ENCODE results near the gene ADAMTS8. TPM values are rescaled to one million over a fixed set of nuclear protein-coding genes. Genes with fewer than 3 reads are reported as not detected.

ADAMTS8 gene
- total and polyA plus RNA-seq, 2 donors (not counting 1 experiment from before 2014, with no cell fraction given): 15.0 to 18.8 TPM

DNA sequence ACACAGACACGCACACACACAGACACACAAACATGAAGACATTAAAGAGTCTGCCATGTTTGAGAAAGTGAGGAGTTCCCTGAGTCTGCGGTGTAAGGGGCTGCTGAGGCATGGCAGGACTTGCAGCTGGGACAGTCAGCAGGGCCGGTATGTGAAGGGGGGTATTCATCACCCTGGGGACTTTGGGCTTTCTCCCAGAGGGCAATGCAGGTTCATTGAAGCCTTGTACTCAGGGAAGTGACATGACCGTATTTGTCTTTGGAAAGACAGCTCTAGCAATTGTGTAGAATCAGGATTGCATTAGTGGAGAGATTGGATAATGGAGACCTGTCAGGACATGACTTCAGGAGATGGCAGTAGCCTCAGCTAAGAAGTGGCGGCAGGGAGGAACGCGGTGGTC lies 9.4 kb upstream of the ADAMTS8 start:
- Histone ChIP-seq H4K20me1 (ENCODE audit: control insufficient read depth, extremely low read depth, insufficient read depth, low read length) (no peaks in the 10 kb centered on the region), H3K79me2 (ENCODE audit: control insufficient read depth, insufficient read depth, low read length) (no peaks in the 10 kb centered on the region), H3K27me3 (ENCODE audit: control insufficient read depth, insufficient read depth, low read length) (no peaks in the 10 kb centered on the region), H3K36me3 (ENCODE audit: control insufficient read depth, insufficient read depth, low read length) (no peaks in the 10 kb centered on the region), H3K4me3 (replicated peaks in 1 of 4; ENCODE audit: control extremely low read depth in 1 of 4, insufficient read depth in 1 of 4, low read depth in 3 of 4, low read length in 4 of 4) (no peak overlapping the region), H3K4me2 (ENCODE audit: extremely low read depth, insufficient read depth, low read length) (no peak overlapping the region), H2AFZ (ENCODE audit: low read length) (no peak overlapping the region), H3K9me3 (ENCODE audit: control insufficient read depth, insufficient read depth, low read depth, low read length) (no peaks in the 10 kb centered on the region), H3K4me1 (ENCODE audit: control insufficient read depth, extremely low read depth, insufficient read depth, low read length) (peaks cover 11% of the 10 kb centered on the region), H3K9ac (ENCODE audit: insufficient read depth, low read length) (no peak overlapping the region), H3K27ac (ENCODE audit: insufficient read depth, low read length) (no peak overlapping the region)
- no peak for TF ChIP-seq EZH2 (IDR thresholded peaks at IDR 0.05; ENCODE audit: low read length, missing control alignments)
- TF ChIP-seq, protein P1, sequence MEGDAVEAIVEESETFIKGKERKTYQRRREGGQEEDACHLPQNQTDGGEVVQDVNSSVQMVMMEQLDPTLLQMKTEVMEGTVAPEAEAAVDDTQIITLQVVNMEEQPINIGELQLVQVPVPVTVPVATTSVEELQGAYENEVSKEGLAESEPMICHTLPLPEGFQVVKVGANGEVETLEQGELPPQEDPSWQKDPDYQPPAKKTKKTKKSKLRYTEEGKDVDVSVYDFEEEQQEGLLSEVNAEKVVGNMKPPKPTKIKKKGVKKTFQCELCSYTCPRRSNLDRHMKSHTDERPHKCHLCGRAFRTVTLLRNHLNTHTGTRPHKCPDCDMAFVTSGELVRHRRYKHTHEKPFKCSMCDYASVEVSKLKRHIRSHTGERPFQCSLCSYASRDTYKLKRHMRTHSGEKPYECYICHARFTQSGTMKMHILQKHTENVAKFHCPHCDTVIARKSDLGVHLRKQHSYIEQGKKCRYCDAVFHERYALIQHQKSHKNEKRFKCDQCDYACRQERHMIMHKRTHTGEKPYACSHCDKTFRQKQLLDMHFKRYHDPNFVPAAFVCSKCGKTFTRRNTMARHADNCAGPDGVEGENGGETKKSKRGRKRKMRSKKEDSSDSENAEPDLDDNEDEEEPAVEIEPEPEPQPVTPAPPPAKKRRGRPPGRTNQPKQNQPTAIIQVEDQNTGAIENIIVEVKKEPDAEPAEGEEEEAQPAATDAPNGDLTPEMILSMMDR (conservative IDR thresholded peaks at IDR 0.05 in 1 of 2, IDR thresholded peaks at IDR 0.05 in 1 of 2; ENCODE audit: low read depth in 1 of 2, low read length in 2 of 2): no peak
- no peak for DNase-seq (ENCODE audit: low read depth in 2 of 2)

DNA sequence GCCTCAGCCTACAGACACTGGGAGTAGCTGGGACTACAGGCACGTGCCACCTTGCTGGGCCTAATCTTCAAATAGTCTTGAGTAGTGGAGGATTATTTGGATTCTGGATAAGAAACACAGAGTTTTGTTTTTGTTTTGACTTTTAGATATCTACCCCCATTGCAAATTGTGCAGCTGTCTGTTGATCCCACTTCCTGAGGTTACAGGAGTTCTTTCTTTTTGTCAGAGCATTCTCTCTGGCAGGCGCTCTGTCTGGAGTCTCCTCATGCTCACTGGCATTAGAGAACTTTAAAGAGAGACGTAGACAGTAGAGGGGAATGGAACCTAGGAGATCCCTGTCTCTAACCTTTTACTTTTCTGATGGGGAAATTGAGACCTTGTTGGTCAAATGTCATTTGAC lies 7.8 kb upstream of the ADAMTS8 start:
- Histone ChIP-seq H4K20me1 (ENCODE audit: control insufficient read depth, extremely low read depth, insufficient read depth, low read length) (no peaks in the 10 kb centered on the region), H3K27me3 (ENCODE audit: control insufficient read depth, insufficient read depth, low read length) (no peaks in the 10 kb centered on the region), H3K79me2 (ENCODE audit: control insufficient read depth, insufficient read depth, low read length) (no peaks in the 10 kb centered on the region), H3K9ac (ENCODE audit: insufficient read depth, low read length) (no peak overlapping the region), H3K9me3 (ENCODE audit: control insufficient read depth, insufficient read depth, low read depth, low read length) (no peaks in the 10 kb centered on the region), H3K27ac (ENCODE audit: insufficient read depth, low read length) (no peak overlapping the region), H2AFZ (ENCODE audit: low read length) (no peak overlapping the region), H3K4me2 (ENCODE audit: extremely low read depth, insufficient read depth, low read length) (no peak overlapping the region), H3K4me3 (replicated peaks in 1 of 4; ENCODE audit: control extremely low read depth in 1 of 4, insufficient read depth in 1 of 4, low read depth in 3 of 4, low read length in 4 of 4) (no peak overlapping the region), H3K4me1 (ENCODE audit: control insufficient read depth, extremely low read depth, insufficient read depth, low read length) (peaks cover 17% of the 10 kb centered on the region), H3K36me3 (ENCODE audit: control insufficient read depth, insufficient read depth, low read length) (no peaks in the 10 kb centered on the region)
- TF ChIP-seq, protein P1 (conservative IDR thresholded peaks at IDR 0.05 in 1 of 2, IDR thresholded peaks at IDR 0.05 in 1 of 2; ENCODE audit: low read depth in 1 of 2, low read length in 2 of 2): no peak
- no peak for TF ChIP-seq EZH2 (IDR thresholded peaks at IDR 0.05; ENCODE audit: low read length, missing control alignments)
- no peak for DNase-seq (ENCODE audit: low read depth in 2 of 2)

DNA sequence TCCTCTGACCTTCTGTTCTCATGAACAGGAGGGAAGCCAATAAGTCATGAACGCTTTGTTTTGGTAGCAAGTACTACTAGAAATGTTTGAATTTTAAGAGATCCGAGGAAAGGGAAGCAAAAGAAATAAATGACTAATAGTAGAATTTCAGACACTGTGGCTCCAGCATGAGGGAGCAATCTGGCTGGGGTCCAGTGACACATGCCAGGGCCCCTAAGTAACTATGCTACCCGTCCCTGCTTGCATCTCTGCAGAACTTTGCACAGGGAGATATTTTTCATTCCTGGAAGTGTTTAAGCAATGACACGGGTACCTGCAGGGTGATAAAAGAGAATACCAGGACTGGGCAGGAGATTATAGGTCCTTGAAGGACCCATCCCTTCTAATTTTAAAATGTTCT lies 7.3 kb upstream of the ADAMTS8 start:
- H3K9ac ChIP-seq (ENCODE audit: insufficient read depth, low read length): no peak overlapping the region
- H3K36me3 ChIP-seq (ENCODE audit: control insufficient read depth, insufficient read depth, low read length): no peaks in the 10 kb centered on the region
- no peak overlapping the region for H2AFZ ChIP-seq (ENCODE audit: low read length)
- peaks cover 17% of the 10 kb centered on the region for H3K4me1 ChIP-seq (ENCODE audit: control insufficient read depth, extremely low read depth, insufficient read depth, low read length)
- peak; percentile 9 to 67 for DNase-seq (ENCODE audit: low read depth in 2 of 2)
- no peak overlapping the region for H3K4me3 ChIP-seq (replicated peaks in 1 of 4; ENCODE audit: control extremely low read depth in 1 of 4, insufficient read depth in 1 of 4, low read depth in 3 of 4, low read length in 4 of 4)
- no peaks in the 10 kb centered on the region for H3K79me2 ChIP-seq (ENCODE audit: control insufficient read depth, insufficient read depth, low read length)
- H4K20me1 ChIP-seq (ENCODE audit: control insufficient read depth, extremely low read depth, insufficient read depth, low read length): no peaks in the 10 kb centered on the region
- H3K27ac ChIP-seq (ENCODE audit: insufficient read depth, low read length): peak overlapping the region; percentile 83
- H3K9me3 ChIP-seq (ENCODE audit: control insufficient read depth, insufficient read depth, low read depth, low read length): no peaks in the 10 kb centered on the region
- TF ChIP-seq, protein P1 (conservative IDR thresholded peaks at IDR 0.05 in 1 of 2, IDR thresholded peaks at IDR 0.05 in 1 of 2; ENCODE audit: low read depth in 1 of 2, low read length in 2 of 2): no peak
- TF ChIP-seq EZH2 (IDR thresholded peaks at IDR 0.05; ENCODE audit: low read length, missing control alignments): no peak
- H3K4me2 ChIP-seq (ENCODE audit: extremely low read depth, insufficient read depth, low read length): no peak overlapping the region
- H3K27me3 ChIP-seq (ENCODE audit: control insufficient read depth, insufficient read depth, low read length): no peaks in the 10 kb centered on the region
